Esophagus squamous epithelium (tissue), 5 donors: ENCODE measurements around the gene SRGAP1. TPM values are rescaled to one million over a fixed set of nuclear protein-coding genes. Genes with fewer than 3 reads are reported as not detected.

Experiments
- DNase-seq: peaks from one replicate; lab custom pipeline; 2025; lab: John Stamatoyannopoulos, UW
- H3K27ac ChIP-seq, 4 donors: fragments of 200-600 bp; sonication (generic); one replicate each; pipeline ENCODE4 v1.5.1; 2016 to 2019; ENCODE audit warnings: mild to moderate bottlenecking in 1 of 4
- H3K27me3 ChIP-seq, 4 donors: fragments of 200-600 bp; sonication (generic); 1 replicate in 3 of 4; 2 replicates in 1 of 4; pipeline versions ENCODE4 v1.5.1 to v1.6.0; 2017 to 2021; ENCODE audit warnings: antibody characterized with exemption in 1 of 4
- H3K36me3 ChIP-seq, 3 donors: fragments of 200-600 bp; sonication (generic); one replicate each; pipeline ENCODE4 v1.5.1; 2016 to 2019
- H3K4me1 ChIP-seq, 3 donors: fragments of 200-600 bp; sonication (generic); one replicate each; pipeline ENCODE4 v1.5.1; 2017 to 2019
- H3K4me3 ChIP-seq, 4 donors: fragments of 200-600 bp; sonication (generic); 1 replicate in 3 of 4; 2 replicates in 1 of 4; pipeline ENCODE4 v1.5.1; 2016 to 2019; ENCODE audit warnings: mild to moderate bottlenecking in 2 of 4, moderate library complexity in 1 of 4
- H3K9me3 ChIP-seq, 3 donors: fragments of 200-600 bp; sonication (generic); one replicate each; pipeline ENCODE4 v1.5.1; 2016 to 2019
- POLR2A ChIP-seq, 4 donors: fragments of 450-650 bp; IDR thresholded peaks; one replicate each; pipeline ENCODE4 v1.6.1; 2017; ENCODE audit warnings: antibody characterized with exemption in 4 of 4, mild to moderate bottlenecking in 4 of 4, moderate library complexity in 3 of 4
- WGBS, 2 donors: methylation state at CpG; one replicate each; pipeline ENCODE4 v1.1.5; 2018; 5-methylcytosine and 5-hydroxymethylcytosine counted together
- intact Hi-C: fragments of 100-400 bp; cut with DNase I; formaldehyde crosslinking; loops from one replicate; pipeline ENCODE4 v1.15.0; 2022
- total RNA-seq, 4 donors: library from RNA; depleted of rRNA; stranded (reverse); fragments of >200 nt; gene quantifications; one replicate each; pipeline ENCODE4 v1.1.0, GENCODE V29; 2016
- TF ChIP-seq, protein P1 (sequence below), 6 experiments: fragments of 450-650 bp in 4 of 6; fragments of 200-600 bp in 2 of 6; sonication (generic) in 2 of 6; IDR thresholded peaks; one replicate each; pipeline ENCODE4 v1.5.1; 2016 to 2019; ENCODE audit warnings: antibody characterized with exemption in 6 of 6, mild to moderate bottlenecking in 4 of 6, moderate library complexity in 4 of 6
- donor health status: DM: yes; HTN: yes; CAD: no.

SRGAP1 gene
- total RNA-seq, 4 donors from 2014 or later: 2.0 to 5.3 (median 3.6) TPM

DNA sequence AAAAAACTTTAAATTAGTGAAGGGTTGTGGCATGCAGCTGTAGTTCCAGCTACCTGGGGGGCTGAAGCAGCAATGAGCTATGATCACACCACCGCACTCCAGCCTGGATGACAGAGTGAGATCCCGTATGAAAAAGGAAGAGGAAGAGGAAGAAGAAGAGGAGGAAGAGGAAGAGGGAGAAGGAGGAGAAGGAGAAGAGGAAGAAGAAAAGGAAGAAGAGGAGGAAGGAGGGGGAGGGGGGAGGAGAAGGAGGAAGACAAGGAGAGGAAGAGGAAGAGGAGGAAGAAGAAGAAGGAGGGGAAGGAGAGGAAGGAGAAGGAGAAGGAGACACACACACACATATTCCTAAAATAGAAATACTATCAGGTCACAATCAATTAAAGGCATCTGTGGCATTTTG, 32.7 kb upstream of the SRGAP1 start:
- Histone ChIP-seq H3K9me3 (no peaks in the 10 kb centered on the region), H3K36me3 (peaks cover 0 to 29% (median 0%) of the 10 kb centered on the region in 3 donors), H3K4me1 (no peaks in the 10 kb centered on the region), H3K4me3 (no peak overlapping the region), H3K27me3 (no peaks in the 10 kb centered on the region), H3K27ac (no peak overlapping the region)
- DNase-seq: no peak
- intact Hi-C loops: no loop called here
- WGBS, 2 donors: 70 to 83% methylated on average over 2 of the region's 2 CpGs
- no peak for TF ChIP-seq POLR2A (IDR thresholded peaks at IDR 0.05)
- TF ChIP-seq, protein P1, sequence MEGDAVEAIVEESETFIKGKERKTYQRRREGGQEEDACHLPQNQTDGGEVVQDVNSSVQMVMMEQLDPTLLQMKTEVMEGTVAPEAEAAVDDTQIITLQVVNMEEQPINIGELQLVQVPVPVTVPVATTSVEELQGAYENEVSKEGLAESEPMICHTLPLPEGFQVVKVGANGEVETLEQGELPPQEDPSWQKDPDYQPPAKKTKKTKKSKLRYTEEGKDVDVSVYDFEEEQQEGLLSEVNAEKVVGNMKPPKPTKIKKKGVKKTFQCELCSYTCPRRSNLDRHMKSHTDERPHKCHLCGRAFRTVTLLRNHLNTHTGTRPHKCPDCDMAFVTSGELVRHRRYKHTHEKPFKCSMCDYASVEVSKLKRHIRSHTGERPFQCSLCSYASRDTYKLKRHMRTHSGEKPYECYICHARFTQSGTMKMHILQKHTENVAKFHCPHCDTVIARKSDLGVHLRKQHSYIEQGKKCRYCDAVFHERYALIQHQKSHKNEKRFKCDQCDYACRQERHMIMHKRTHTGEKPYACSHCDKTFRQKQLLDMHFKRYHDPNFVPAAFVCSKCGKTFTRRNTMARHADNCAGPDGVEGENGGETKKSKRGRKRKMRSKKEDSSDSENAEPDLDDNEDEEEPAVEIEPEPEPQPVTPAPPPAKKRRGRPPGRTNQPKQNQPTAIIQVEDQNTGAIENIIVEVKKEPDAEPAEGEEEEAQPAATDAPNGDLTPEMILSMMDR (IDR thresholded peaks at IDR 0.05): no peak

DNA sequence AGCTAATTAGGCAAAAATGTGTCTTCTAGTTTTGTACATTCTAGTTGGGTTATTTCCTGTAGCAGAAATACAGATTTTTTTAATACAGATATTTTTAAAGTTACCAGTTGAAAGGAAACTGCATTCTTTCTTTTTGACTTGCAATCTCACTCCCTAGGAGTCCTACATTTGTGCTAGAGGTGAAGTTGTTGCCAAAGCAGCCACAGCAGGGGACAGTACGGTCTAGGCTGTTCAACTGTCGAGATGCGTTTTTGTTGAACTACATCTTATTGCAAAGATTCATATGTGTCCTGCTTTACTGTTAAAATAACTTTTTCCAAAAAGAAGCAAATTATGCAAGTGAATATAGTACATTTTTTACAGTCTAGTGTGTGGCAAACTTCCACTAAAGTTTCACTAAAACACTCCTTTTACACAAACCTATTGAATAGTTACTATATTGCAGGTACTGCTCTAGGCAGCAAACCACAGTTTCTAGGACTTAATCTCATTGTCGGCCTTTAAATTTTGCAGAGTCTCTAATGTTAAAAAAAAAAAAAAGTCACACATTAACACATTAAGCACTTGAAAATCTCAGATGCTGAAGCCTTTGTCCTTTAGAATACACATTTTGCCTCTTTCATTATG, 30.2 kb upstream of the SRGAP1 start:
- TF ChIP-seq, protein P1 (IDR thresholded peaks at IDR 0.05): no peak
- no peak for TF ChIP-seq POLR2A (IDR thresholded peaks at IDR 0.05)
- Histone ChIP-seq H3K9me3 (no peaks in the 10 kb centered on the region), H3K4me3 (no peak overlapping the region), H3K4me1 (no peaks in the 10 kb centered on the region), H3K27ac (no peak overlapping the region), H3K36me3 (peaks cover 0 to 4% (median 0%) of the 10 kb centered on the region in 3 donors), H3K27me3 (no peaks in the 10 kb centered on the region)
- WGBS, 2 donors: 67 to 73% methylated on average over 4 of the region's 4 CpGs
- no peak for DNase-seq
- intact Hi-C loops: no loop called here

DNA sequence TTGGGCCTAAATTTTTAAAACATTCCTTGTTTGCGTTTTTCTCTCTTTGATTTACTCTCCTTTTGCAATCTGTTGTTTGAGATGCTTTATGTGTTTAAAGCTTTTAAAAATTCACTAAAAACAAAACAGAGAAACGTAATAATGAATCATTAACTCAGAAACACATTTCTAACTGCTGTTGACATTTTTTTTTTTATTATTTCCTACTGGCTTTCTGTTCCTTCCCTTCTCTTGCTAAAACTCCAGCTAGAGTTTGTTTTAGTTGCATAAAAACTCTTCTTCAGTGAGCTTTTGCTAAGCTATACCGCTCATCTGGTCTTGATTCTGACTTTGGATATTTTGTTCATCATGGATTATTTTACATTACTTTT, 29.0 kb upstream of the SRGAP1 start:
- Histone ChIP-seq H3K9me3 (no peaks in the 10 kb centered on the region), H3K4me3 (no peak overlapping the region), H3K27ac (no peak overlapping the region), H3K27me3 (no peaks in the 10 kb centered on the region), H3K36me3 (no peaks in the 10 kb centered on the region), H3K4me1 (no peaks in the 10 kb centered on the region)
- 78 to 86% methylated on average over 3 of the region's 3 CpGs for WGBS, 2 donors
- TF ChIP-seq, protein P1 (IDR thresholded peaks at IDR 0.05): no peak
- no peak for TF ChIP-seq POLR2A (IDR thresholded peaks at IDR 0.05)
- no peak for DNase-seq
- intact Hi-C loops: no loop called here

DNA sequence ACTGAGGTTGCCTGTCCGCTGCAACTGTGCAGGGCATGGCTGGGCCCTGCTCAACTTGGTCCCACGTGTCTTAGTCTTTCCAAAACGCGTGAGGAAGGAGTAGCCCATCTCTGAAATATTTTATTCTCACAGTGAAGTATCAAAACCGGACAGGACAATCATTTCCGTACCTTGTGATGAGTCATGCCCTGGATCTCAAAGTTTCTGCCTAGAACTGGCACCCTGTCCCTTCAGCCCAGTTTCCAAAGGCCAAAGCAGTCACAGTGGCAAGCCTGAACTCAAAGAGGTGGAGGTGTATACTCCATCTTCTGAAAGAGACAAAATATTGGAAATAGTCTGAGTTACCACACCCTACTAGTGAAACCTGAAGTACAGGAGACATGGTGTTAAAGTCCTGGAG, 28.5 kb upstream of the SRGAP1 start:
- Histone ChIP-seq H3K4me1 (no peaks in the 10 kb centered on the region), H3K4me3 (no peak overlapping the region), H3K27ac (no peak overlapping the region), H3K36me3 (no peaks in the 10 kb centered on the region), H3K27me3 (no peaks in the 10 kb centered on the region), H3K9me3 (no peaks in the 10 kb centered on the region)
- intact Hi-C loops: no loop called here
- no peak for DNase-seq
- 60 to 72% methylated on average over 5 to 6 of the region's 6 CpGs for WGBS, 2 donors
- TF ChIP-seq, protein P1 (IDR thresholded peaks at IDR 0.05): no peak
- TF ChIP-seq POLR2A (IDR thresholded peaks at IDR 0.05): no peak

DNA sequence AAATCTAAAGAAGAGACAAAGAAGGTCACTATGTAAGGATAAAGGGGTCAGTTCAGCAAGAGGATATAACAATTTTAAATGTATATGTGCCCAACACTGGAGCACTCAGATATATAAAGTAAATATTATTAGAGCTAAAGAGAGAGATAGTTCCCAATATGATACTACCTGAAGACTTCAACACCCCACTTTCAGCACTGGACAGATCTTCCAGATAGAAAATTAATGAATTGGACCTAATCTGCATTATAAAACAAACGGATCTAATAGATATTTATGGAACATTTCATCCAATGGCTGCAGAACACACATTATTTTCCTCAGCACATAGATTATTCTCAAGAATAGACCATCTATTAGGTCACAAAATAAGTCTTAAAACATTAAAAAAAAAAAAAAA, 24.1 kb upstream of the SRGAP1 start:
- Histone ChIP-seq H3K27ac (no peak overlapping the region), H3K9me3 (no peaks in the 10 kb centered on the region), H3K27me3 (no peaks in the 10 kb centered on the region), H3K4me3 (no peak overlapping the region), H3K36me3 (no peaks in the 10 kb centered on the region), H3K4me1 (peaks cover 0 to 9% (median 0%) of the 10 kb centered on the region in 3 donors)
- no peak for DNase-seq
- no peak for TF ChIP-seq POLR2A (IDR thresholded peaks at IDR 0.05)
- TF ChIP-seq, protein P1 (IDR thresholded peaks at IDR 0.05): no peak
- intact Hi-C loops: no loop called here
- WGBS, 2 donors: 55 to 83% methylated on average over 1 of the region's 1 CpG
